Measurements from ENCODE around the gene NEURL1B.

NEURL1B gene

DNA sequence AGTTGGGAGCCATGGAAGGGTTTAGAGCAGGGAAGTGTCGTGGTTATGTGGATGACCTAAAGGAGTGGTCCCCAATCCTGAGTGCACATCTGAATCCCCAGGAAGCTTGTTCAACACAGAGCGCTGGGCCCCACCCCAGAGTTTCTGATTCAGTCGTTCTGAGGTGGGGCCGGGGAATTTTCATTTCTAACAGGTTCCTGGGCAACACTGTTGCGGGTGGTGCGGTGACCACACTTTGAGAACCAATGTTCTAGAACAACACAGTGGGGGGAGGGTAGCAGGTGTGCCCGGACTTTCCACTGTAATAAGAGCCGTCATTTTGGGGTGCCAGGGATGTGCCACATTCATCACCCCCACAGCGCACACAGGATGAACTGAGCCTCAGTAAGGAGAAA, 90.6 kb downstream of the NEURL1B start:
- H3K9me3 ChIP-seq (ENCODE audit: severe bottlenecking): no peaks in the 10 kb centered on the region
- no peak for DNase-seq
- H3K27me3 ChIP-seq (ENCODE audit: insufficient read depth, low read depth, severe bottlenecking): no peaks in the 10 kb centered on the region
- TF ChIP-seq, protein P1, sequence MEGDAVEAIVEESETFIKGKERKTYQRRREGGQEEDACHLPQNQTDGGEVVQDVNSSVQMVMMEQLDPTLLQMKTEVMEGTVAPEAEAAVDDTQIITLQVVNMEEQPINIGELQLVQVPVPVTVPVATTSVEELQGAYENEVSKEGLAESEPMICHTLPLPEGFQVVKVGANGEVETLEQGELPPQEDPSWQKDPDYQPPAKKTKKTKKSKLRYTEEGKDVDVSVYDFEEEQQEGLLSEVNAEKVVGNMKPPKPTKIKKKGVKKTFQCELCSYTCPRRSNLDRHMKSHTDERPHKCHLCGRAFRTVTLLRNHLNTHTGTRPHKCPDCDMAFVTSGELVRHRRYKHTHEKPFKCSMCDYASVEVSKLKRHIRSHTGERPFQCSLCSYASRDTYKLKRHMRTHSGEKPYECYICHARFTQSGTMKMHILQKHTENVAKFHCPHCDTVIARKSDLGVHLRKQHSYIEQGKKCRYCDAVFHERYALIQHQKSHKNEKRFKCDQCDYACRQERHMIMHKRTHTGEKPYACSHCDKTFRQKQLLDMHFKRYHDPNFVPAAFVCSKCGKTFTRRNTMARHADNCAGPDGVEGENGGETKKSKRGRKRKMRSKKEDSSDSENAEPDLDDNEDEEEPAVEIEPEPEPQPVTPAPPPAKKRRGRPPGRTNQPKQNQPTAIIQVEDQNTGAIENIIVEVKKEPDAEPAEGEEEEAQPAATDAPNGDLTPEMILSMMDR (IDR thresholded peaks at IDR 0.05; ENCODE audit: low read depth, low read length): no peak
- no peak overlapping the region for H3K4me3 ChIP-seq (ENCODE audit: low read depth, low read length)
- no peaks in the 10 kb centered on the region for H3K36me3 ChIP-seq
- H3K27ac ChIP-seq: no peak overlapping the region

DNA sequence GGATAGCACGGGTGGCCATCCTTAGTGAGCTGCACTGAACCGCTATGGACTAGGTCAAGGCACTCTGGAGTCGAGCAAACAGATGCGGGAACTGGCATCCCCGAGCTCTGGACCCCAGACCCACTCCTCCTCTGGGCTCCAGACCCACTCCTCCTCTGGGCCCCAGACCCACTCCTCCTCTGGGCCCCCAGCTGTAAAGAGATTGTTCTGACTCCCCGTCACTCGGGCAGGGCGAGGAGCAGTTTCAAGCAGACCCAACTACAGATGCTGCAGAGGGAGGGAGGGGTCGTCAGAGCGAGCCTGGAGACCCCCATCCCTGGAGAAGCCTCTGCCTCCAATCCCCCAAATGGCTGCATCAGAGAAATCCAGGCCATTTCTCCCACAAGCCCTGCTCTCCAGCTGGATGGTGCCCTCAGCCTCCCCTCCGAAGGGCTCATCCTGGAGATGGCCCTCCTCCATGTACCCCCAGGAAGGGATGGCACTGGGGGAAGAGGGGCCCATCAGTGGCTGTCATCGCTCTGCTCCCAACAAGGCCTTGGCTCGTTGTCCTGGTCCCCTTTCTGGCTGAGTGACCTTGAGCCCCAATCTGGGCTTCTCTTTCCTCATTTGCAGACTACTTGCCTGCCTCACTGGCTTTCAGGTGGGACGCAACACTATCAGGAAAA, 91.3 kb downstream of the NEURL1B start:
- no peak for DNase-seq
- no peak overlapping the region for H3K4me3 ChIP-seq (ENCODE audit: low read depth, low read length)
- H3K36me3 ChIP-seq: no peaks in the 10 kb centered on the region
- H3K9me3 ChIP-seq (ENCODE audit: severe bottlenecking): no peaks in the 10 kb centered on the region
- H3K27me3 ChIP-seq (ENCODE audit: insufficient read depth, low read depth, severe bottlenecking): no peaks in the 10 kb centered on the region
- TF ChIP-seq, protein P1 (IDR thresholded peaks at IDR 0.05; ENCODE audit: low read depth, low read length): no peak
- no peak overlapping the region for H3K27ac ChIP-seq

DNA sequence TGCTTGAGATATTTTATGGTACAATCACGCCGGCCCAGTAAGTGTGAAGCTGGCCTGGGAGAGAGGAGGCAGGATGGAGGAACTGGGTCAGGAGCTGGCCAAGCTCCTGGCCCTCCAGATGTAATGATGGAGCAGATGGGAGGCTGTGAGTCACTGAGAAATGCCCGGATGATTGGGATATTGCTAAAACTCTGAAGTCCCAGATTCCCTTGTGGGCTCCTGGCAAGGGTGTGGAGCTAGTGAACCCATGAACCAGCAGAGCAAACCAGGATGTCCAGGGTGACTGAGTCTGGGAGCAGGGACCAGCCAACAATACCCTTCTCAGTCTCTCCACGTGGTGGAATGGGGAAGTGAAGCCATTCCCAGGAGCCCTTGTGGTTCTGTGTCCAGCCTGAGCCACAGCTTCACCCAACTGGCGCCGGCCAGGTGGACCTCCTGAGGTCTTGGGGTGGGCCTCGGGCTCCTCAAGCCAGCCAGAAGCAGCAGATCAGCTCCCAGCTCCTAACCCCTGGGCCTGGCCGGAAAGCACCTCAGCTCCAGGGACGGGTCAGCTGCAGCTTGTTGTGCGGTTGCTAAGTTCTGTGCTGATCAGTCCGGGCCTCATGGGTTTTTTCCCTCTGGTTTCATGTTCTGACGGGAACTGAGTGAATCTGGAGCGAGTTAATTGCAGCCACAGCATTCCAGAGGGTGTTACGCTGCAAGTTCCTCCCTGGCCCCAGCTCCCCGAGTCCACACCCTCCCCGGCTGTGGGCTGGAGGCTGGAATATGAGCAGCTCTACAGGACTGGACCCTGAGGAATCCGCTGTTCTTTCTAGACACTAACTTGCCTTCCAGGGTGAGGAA, 92.3 kb downstream of the NEURL1B start:
- no peaks in the 10 kb centered on the region for H3K9me3 ChIP-seq (ENCODE audit: severe bottlenecking)
- TF ChIP-seq, protein P1 (IDR thresholded peaks at IDR 0.05; ENCODE audit: low read depth, low read length): no peak
- DNase-seq: no peak
- no peaks in the 10 kb centered on the region for H3K27me3 ChIP-seq (ENCODE audit: insufficient read depth, low read depth, severe bottlenecking)
- no peak overlapping the region for H3K27ac ChIP-seq
- H3K36me3 ChIP-seq: no peaks in the 10 kb centered on the region
- H3K4me3 ChIP-seq (ENCODE audit: low read depth, low read length): no peak overlapping the region

DNA sequence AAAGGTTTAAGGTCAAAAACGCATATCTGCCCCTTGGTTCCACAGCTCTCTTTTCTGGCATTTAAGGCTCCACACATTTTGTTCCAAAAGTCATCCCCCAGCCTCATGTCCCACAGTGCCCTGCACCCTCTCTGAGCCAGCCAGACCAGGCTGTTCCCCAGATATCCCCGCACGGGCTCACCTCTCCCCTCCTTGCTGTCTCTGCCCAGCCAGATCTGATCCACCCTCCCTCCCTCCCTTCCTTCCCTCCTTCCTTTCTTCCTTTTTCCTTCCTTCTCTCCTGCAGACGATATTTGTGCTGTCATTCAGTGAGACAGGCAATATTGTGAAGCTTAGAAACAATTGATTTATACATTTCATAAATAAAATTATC, 92.9 kb downstream of the NEURL1B start:
- Histone ChIP-seq H3K27me3 (ENCODE audit: insufficient read depth, low read depth, severe bottlenecking) (no peaks in the 10 kb centered on the region), H3K36me3 (no peaks in the 10 kb centered on the region), H3K27ac (no peak overlapping the region), H3K4me3 (ENCODE audit: low read depth, low read length) (no peak overlapping the region), H3K9me3 (ENCODE audit: severe bottlenecking) (no peaks in the 10 kb centered on the region)
- no peak for DNase-seq
- TF ChIP-seq, protein P1 (IDR thresholded peaks at IDR 0.05; ENCODE audit: low read depth, low read length): no peak

DNA sequence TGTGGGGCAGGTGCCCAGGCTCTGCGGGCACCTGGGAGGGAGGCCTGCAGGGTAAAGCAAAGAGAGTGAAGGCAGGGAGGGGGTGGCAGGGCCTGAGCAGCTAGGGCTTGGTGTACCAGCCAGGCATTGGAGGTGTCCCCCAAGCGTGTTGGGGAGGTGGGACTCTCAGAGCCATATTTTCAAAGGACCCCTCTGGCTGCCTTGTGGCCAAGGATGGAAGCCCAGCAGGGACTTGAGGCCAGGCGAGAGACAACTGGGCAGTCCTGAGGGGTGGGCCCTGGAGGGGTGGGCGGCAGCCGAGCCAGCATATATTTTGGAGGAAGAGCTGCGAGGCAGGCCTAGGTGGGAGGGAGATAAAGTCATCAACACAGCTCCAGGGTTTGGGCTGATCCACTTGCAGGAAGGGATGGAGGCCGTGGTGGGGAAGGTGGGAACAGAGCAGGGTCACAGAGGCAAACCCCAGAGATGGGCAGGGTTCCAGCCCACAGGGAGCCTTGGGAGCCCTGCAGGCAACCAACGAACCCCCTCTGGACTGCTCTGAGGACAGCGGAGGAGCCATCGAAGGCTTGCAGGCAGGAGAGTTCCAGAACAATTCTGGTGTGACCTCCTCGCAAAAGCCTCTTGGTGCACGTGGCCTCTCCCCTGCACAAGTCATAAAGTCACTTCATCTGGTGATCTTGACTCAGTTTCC, 94.2 kb downstream of the NEURL1B start:
- DNase-seq: no peak
- Histone ChIP-seq H3K27ac (no peak overlapping the region), H3K27me3 (ENCODE audit: insufficient read depth, low read depth, severe bottlenecking) (no peaks in the 10 kb centered on the region)

More for the DNA sequence above, 94.2 kb downstream of the NEURL1B start:
- no peak overlapping the region for H3K4me3 ChIP-seq (ENCODE audit: low read depth, low read length)
- TF ChIP-seq, protein P1 (IDR thresholded peaks at IDR 0.05; ENCODE audit: low read depth, low read length): no peak
- no peaks in the 10 kb centered on the region for H3K9me3 ChIP-seq (ENCODE audit: severe bottlenecking)
- H3K36me3 ChIP-seq: no peaks in the 10 kb centered on the region
